SK-N-SH (cell line): Measurements from ENCODE around the gene SHPK. TPM values are rescaled to one million over a fixed set of nuclear protein-coding genes. Genes with fewer than 3 reads are reported as not detected.

Source experiments
- CTCF ChIA-PET: fragments of 300-600, 350-600 bp; formaldehyde crosslinking; extraction: SDS; loops from one replicate; lab custom pipeline; 2021; lab: Yijun Ruan, JAX
- POLR2A ChIA-PET: fragments of 350-600 bp; sonication (Branson Sonifier 250); formaldehyde crosslinking; extraction: SDS; loops from one replicate; lab custom pipeline; 2020; ENCODE audit warnings: antibody characterized with exemption, inconsistent platforms; lab: Yijun Ruan, JAX
- DNase-seq: peaks from one replicate; pipeline ENCODE4 v3.0.0; 2012
- H2AFZ ChIP-seq: fragments of 200-600 bp; sonication (generic); 2 replicates; pipeline ENCODE4 v1.8.1; 2016; ENCODE audit warnings: antibody characterized with exemption, mild to moderate bottlenecking, low read depth
- H3F3A ChIP-seq: fragments of 200-600 bp; sonication (generic); replicated peaks from 2 replicates; pipeline ENCODE3; 2016; ENCODE audit warnings: antibody characterized with exemption, mild to moderate bottlenecking; ENCODE audit not compliant: insufficient read depth
- H3K27ac ChIP-seq, 2 experiments: fragments of 200-500 bp in 1 of 2; fragments of 200-600 bp in 1 of 2; sonication (Bioruptor generic) in 1 of 2; sonication (generic), shearing (Covaris generic) in 1 of 2; 2 replicates each; pipeline versions ENCODE4 v1.5.1 to v1.6.1; 2014 to 2016; ENCODE audit warnings: low read depth in 2 of 2, inconsistent platforms in 1 of 2, low read length in 1 of 2, mild to moderate bottlenecking in 1 of 2, mixed read lengths in 1 of 2
- H3K27me3 ChIP-seq: fragments of 200-600 bp; sonication (generic), shearing (Covaris generic); 2 replicates; pipeline ENCODE4 v1.6.1; 2016; ENCODE audit warnings: mixed run types; ENCODE audit not compliant: insufficient read depth
- H3K36me3 ChIP-seq, 2 experiments: fragments of 200-500 bp in 1 of 2; fragments of 200-600 bp in 1 of 2; sonication (Bioruptor generic) in 1 of 2; sonication (generic) in 1 of 2; replicated peaks in 1 of 2; 2 replicates each; pipeline versions ENCODE3 to v1.5.1; 2014 to 2016; ENCODE audit warnings: low read length in 1 of 2, mild to moderate bottlenecking in 1 of 2; ENCODE audit not compliant: insufficient read depth in 2 of 2, control insufficient read depth in 1 of 2
- H3K4me1 ChIP-seq, 2 experiments: fragments of 200-500 bp in 1 of 2; fragments of 200-600 bp in 1 of 2; sonication (Bioruptor generic) in 1 of 2; sonication (generic), shearing (Covaris generic) in 1 of 2; 2 replicates each; pipeline versions ENCODE4 v1.5.1 to v1.6.1; 2014 to 2016; ENCODE audit warnings: low read depth in 1 of 2, low read length in 1 of 2, mixed run types in 1 of 2; ENCODE audit not compliant: insufficient read depth in 2 of 2, control insufficient read depth in 1 of 2
- H3K4me2 ChIP-seq: fragments of 200-600 bp; sonication (generic), shearing (Covaris generic); 2 replicates; pipeline ENCODE4 v1.6.1; 2017; ENCODE audit warnings: mixed run types
- H3K4me3 ChIP-seq, 2 experiments: fragments of 200-500 bp in 1 of 2; fragments of 200-600 bp in 1 of 2; sonication (Bioruptor generic) in 1 of 2; sonication (generic), shearing (Covaris generic) in 1 of 2; 2 replicates each; pipeline versions ENCODE4 v1.5.1 to v1.8.1; 2014 to 2016; ENCODE audit warnings: low read depth in 2 of 2, inconsistent platforms in 1 of 2, low read length in 1 of 2, mild to moderate bottlenecking in 1 of 2, mixed read lengths in 1 of 2, moderate library complexity in 1 of 2
- H3K79me2 ChIP-seq: fragments of 200-600 bp; sonication (generic); 2 replicates; pipeline ENCODE4 v1.8.1; 2017; ENCODE audit warnings: mild to moderate bottlenecking; ENCODE audit not compliant: insufficient read depth
- H3K9ac ChIP-seq: fragments of 200-600 bp; sonication (generic); 2 replicates; pipeline ENCODE4 v1.6.1; 2017; ENCODE audit warnings: mixed run types
- H3K9me2 ChIP-seq: fragments of 200-600 bp; sonication (generic); 2 replicates; pipeline ENCODE4 v1.6.1; 2017; ENCODE audit warnings: mixed run types
- H3K9me3 ChIP-seq: fragments of 200-600 bp; sonication (generic); 2 replicates; pipeline ENCODE4 v1.6.1; 2017; ENCODE audit warnings: mixed run types, mild to moderate bottlenecking, moderate library complexity
- H4K20me1 ChIP-seq: fragments of 200-600 bp; sonication (generic); 2 replicates; pipeline ENCODE4 v1.6.1; 2017; ENCODE audit warnings: mild to moderate bottlenecking, mixed run types; ENCODE audit not compliant: insufficient read depth
- CHD2 ChIP-seq: fragments of 150-350 bp; IDR thresholded peaks from 2 replicates; pipeline ENCODE4 v1.6.1; 2018; ENCODE audit warnings: low read length; ENCODE audit not compliant: partially characterized antibody
- ELF1 ChIP-seq: IDR thresholded peaks from 2 replicates; pipeline ENCODE4 v1.4.0; 2012
- EP300 ChIP-seq, 2 experiments: IDR thresholded peaks; 2 replicates each; pipeline versions ENCODE4 v1.4.0 to v1.6.1; 2012; ENCODE audit warnings: borderline replicate concordance in 1 of 2, low read depth in 1 of 2, low read length in 1 of 2
- FOSL2 ChIP-seq: IDR thresholded peaks from 2 replicates; pipeline ENCODE4 v1.4.0; 2012; ENCODE audit warnings: low read depth, mild to moderate bottlenecking, moderate library complexity, borderline replicate concordance
- GATA2 ChIP-seq: sonication (generic); formaldehyde crosslinking; IDR thresholded peaks from 2 replicates; pipeline ENCODE4 v1.5.0; 2020; ENCODE audit warnings: mild to moderate bottlenecking, missing genetic modification reagents
- IRF3 ChIP-seq: fragments of 150-350 bp; IDR thresholded peaks from 2 replicates; pipeline ENCODE4 v1.6.1; 2016; ENCODE audit warnings: mild to moderate bottlenecking, low read depth, low read length
- MAX ChIP-seq: IDR thresholded peaks from 2 replicates; pipeline ENCODE4 v1.4.0; 2012; ENCODE audit warnings: low read depth
- MEF2A ChIP-seq: IDR thresholded peaks from 2 replicates; pipeline ENCODE4 v1.4.0; 2012; ENCODE audit warnings: low read depth, borderline replicate concordance
- NFIC ChIP-seq: IDR thresholded peaks from 2 replicates; pipeline ENCODE4 v1.4.0; 2012; ENCODE audit warnings: borderline replicate concordance
- NRF1 ChIP-seq: IDR thresholded peaks from 2 replicates; pipeline ENCODE4 v1.6.1; 2012; ENCODE audit warnings: low read depth, mild to moderate bottlenecking, low read length
- PBX3 ChIP-seq: IDR thresholded peaks from 2 replicates; pipeline ENCODE4; 2012
- POLR2AphosphoS5 ChIP-seq: IDR thresholded peaks from 2 replicates; pipeline ENCODE4 v1.6.1; 2012; ENCODE audit warnings: low read depth, low read length
- RAD21 ChIP-seq: IDR thresholded peaks from 2 replicates; pipeline ENCODE4 v1.6.1; 2012; ENCODE audit warnings: mild to moderate bottlenecking, low read length
- RCOR1 ChIP-seq: fragments of 150-350 bp; IDR thresholded peaks from 2 replicates; pipeline ENCODE4 v1.6.1; 2017; ENCODE audit warnings: antibody characterized with exemption, low read length
- RFX5 ChIP-seq: IDR thresholded peaks from 2 replicates; pipeline ENCODE4 v1.6.1; 2012; ENCODE audit warnings: mild to moderate bottlenecking, improper control_type of control experiment, low read length
- RXRA ChIP-seq: IDR thresholded peaks from 2 replicates; pipeline ENCODE4 v1.4.0; 2012; ENCODE audit warnings: low read depth, mild to moderate bottlenecking, borderline replicate concordance
- SIN3A ChIP-seq: IDR thresholded peaks from 2 replicates; pipeline ENCODE4 v1.6.1; 2012; ENCODE audit warnings: low read depth, mild to moderate bottlenecking, low read length, moderate library complexity, borderline replicate concordance
- TAF1 ChIP-seq: IDR thresholded peaks from 2 replicates; pipeline ENCODE4 v1.6.1; 2012; ENCODE audit warnings: low read depth, mild to moderate bottlenecking, low read length, moderate library complexity, borderline replicate concordance
- TCF12 ChIP-seq: IDR thresholded peaks from 2 replicates; pipeline ENCODE4 v1.4.0; 2012
- USF1 ChIP-seq: IDR thresholded peaks from 2 replicates; pipeline ENCODE4 v1.4.0; 2012; ENCODE audit warnings: low read depth, borderline replicate concordance
- YY1 ChIP-seq: IDR thresholded peaks from 2 replicates; pipeline ENCODE4 v1.4.0; 2012; ENCODE audit warnings: low read depth, mild to moderate bottlenecking
- ZBTB33 ChIP-seq: IDR thresholded peaks from 2 replicates; pipeline ENCODE4 v1.4.0; 2012; ENCODE audit warnings: low read depth, borderline replicate concordance
- WGBS: methylation state at CpG from one replicate; pipeline ENCODE4 v1.1.6; 2017; ENCODE audit warnings: low lambda C conversion rate; 5-methylcytosine and 5-hydroxymethylcytosine counted together
- polyA plus RNA-seq, 3 experiments: library from polyadenylated mRNA; depleted of rRNA; stranded (reverse); fragments of >200 nt; gene quantifications; 2 replicates each; pipeline ENCODE4 v1.2.3, GENCODE V29; 2012

The SHPK gene
- polyA plus RNA-seq, 1 of the 3 experiments (the other 2 are of a cell fraction), result 9.0 TPM

- Histone ChIP-seq H3K9ac (no peak overlapping the region), H3K9me2 (no peaks in the 10 kb centered on the region), H3K27ac (peak overlapping the region in 1 of 2 experiments; percentile 65; a peak in 2 of 4 replicates), H4K20me1 (no peaks in the 10 kb centered on the region), H2AFZ (no peak overlapping the region), H3K36me3 (peaks cover 0 to 8% of the 10 kb centered on the region in 2 experiments), H3K9me3 (no peaks in the 10 kb centered on the region), H3F3A (no peaks in the 10 kb centered on the region), H3K27me3 (no peaks in the 10 kb centered on the region), H3K4me3 (no peak overlapping the region), H3K4me2 (peak overlapping the region; percentile 54; the same call in 1 of the 2 replicates), H3K79me2 (no peaks in the 10 kb centered on the region), H3K4me1 (peaks cover 5 to 15% of the 10 kb centered on the region in 2 experiments; a peak in 2 of 4 replicates)
- 50% methylated on average over 11 of the region's 11 CpGs for WGBS
- CTCF ChIA-PET, result interaction anchor here (0.9 kb wide), 1 partner anchor 42 kb away, joined by 3 read pairs; the partner anchor contains the start of genes CTNS and SHPK
- DNase-seq, result peak; percentile 67
- POLR2A ChIA-PET, result no interaction called here
- peak; percentile 62 for TF ChIP-seq FOSL2
- no peak for TF ChIP-seq CHD2
- TF ChIP-seq USF1, result no peak
- TF ChIP-seq TAF1, result no peak
- peak; percentile 57 for TF ChIP-seq TCF12
- TF ChIP-seq NRF1, result no peak
- TF ChIP-seq RXRA, result no peak
- no peak for TF ChIP-seq YY1
- TF ChIP-seq ZBTB33, result no peak
- no peak for TF ChIP-seq RAD21
- no peak for TF ChIP-seq MEF2A
- TF ChIP-seq GATA2 (CRISPR knock-in tag), result no peak
- peak; percentile 68 for TF ChIP-seq PBX3
- peak; percentile 54 for TF ChIP-seq NFIC
- TF ChIP-seq SIN3A, result no peak
- TF ChIP-seq RFX5, result no peak
- TF ChIP-seq IRF3, result no peak
- TF ChIP-seq RCOR1, result no peak
- no peak for TF ChIP-seq MAX
- TF ChIP-seq EP300 (IDR thresholded peaks at IDR 0.05; ENCODE audit: borderline replicate concordance in 1 of 2, low read depth in 1 of 2, low read length in 1 of 2), result no peak
- TF ChIP-seq ELF1, result no peak
- TF ChIP-seq POLR2AphosphoS5, result no peak
These were observed 41.8 kb downstream of the SHPK start for GRCh38 chr17:3594051-3594800.
